Suppressor macrophage (primary cell): ENCODE data around the gene SPP2.
A peak's percentile ranks its signal among the peaks of the same experiment; 100 is the strongest.

Source experiments
- DNase-seq, 4 experiments: peaks; one replicate each; pipeline ENCODE4 v3.0.0-alpha.2; 2020 to 2022
- total RNA-seq, 17 experiments: gene quantifications; one replicate each; lab custom pipeline; 2026; ENCODE audit warnings: mixed read lengths in 6 of 17, inconsistent platforms in 3 of 17; lab: John Stamatoyannopoulos, UW

SPP2 gene
- total RNA-seq = 0 to 0.88 (median 0) reads per million in 17 experiments

DNA sequence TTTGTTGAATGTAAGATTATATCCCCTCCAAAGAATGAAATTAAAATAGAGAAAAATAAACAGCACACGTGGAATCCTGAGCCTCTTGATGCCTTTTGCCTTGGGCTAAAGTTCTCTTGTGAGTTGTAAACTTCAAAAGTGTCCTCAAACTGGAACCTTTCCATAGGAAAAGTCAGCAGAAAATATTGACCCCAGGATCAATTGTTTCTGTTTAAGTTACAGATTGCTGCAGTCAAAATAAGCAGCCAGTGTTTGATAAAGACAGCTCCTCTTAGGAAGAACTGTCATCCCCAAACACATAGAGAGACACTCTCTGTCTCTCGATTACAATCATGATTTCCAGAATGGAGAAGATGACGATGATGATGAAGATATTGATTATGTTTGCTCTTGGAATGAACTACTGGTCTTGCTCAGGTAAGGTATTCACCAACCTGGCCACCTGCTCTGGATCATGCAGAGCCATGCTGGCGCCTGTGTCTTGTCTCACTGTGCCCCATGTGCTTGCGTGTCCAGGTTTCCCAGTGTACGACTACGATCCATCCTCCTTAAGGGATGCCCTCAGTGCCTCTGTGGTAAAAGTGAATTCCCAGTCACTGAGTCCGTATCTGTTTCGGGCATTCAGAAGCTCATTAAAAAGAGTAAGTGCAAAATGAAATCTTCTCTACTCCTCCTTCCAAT is at the start of gene SPP2:
Gene SPP2, plus strand, starts transcription at position 248 of the 681 bp plus-strand sequence. Its CDS starts 85 bp downstream, at position 333.
- no peak for DNase-seq

- DNase-seq = no peak
Observed at GRCh38 chr2:234001380-234002160, 48.9 kb upstream of the SPP2 start.

GRCh38 chr2:234002281-234002680 is 48.2 kb upstream of the SPP2 start:
- no peak for DNase-seq

GRCh38 chr2:234003972-234004617 is 46.4 kb upstream of the SPP2 start:
- DNase-seq = peak in 2 of 4 experiments; percentile 21 to 22

DNA sequence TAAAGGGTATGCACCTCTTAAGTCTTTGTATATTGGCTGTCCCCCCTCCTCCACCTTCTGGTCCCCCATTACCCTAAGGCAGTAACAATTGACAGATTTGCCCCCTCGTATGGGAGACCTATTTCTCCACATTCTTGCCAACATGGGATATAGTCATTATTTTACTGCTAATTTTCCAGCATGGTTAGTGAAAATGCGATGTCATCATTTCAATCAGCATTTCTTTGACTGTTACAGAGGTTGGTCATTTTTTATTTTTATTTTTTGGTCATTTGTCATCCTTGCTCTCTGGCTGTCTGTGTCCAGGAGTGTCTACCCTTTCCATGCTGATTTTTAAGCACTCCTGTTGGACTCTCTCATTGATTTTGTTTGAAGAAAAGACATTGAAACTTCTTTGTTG is 45.4 kb upstream of the SPP2 start:
- no peak for DNase-seq

GRCh38 chr2:234006501-234006900 is 44.0 kb upstream of the SPP2 start:
- no peak for DNase-seq

GRCh38 chr2:234014427-234014826 is 36.1 kb upstream of the SPP2 start:
- no peak for DNase-seq

DNA sequence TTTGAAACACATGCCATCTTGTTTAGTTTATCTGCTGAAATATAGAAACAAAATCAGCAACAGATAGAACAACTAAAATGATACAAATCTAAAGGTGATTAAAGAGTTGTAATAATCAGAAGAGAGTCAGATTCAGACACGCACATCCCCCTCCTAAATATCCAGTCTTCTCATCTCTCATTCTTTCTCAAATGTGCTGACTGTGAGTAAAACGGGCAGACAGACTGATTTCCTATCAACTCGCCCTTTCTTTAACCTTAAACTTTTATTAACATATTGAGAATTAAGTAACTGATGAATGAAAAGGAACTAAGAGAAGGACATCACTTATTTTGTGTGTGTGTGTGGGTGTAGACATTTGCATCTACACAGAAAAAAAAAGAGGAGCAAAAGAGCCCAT is 34.6 kb upstream of the SPP2 start:
- DNase-seq = no peak

- no peak for DNase-seq
Observed at GRCh38 chr2:234019896-234020295, 30.6 kb upstream of the SPP2 start.

DNA sequence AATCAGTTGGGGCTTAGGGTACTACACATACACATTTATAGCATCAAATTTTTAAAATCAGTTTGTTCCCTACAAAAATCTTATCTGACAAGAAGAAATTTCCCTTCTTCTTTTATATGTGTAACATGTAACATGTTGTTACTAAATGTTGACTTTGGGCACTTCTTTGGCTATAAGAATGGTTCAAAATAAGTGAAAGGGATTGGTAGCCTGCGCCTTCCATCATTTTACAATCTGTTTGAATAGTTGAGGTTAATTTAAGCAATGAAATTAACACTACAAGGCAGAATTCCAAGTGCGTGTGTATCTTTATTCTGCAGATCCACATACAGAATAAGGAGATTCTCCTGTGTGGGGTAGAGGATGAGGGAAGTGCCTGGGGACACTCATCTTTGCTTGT is 30.2 kb upstream of the SPP2 start:
- DNase-seq = no peak

- peak in 3 of 4 experiments; percentile 4 to 33 (median 12) for DNase-seq
Observed at GRCh38 chr2:234022424-234022823, 28.1 kb upstream of the SPP2 start.

GRCh38 chr2:234024304-234024703 is 26.2 kb upstream of the SPP2 start:
- no peak for DNase-seq

- peak in 2 of 4 experiments; percentile 4 to 41 for DNase-seq
Observed at GRCh38 chr2:234025466-234025865, 25.0 kb upstream of the SPP2 start.

DNA sequence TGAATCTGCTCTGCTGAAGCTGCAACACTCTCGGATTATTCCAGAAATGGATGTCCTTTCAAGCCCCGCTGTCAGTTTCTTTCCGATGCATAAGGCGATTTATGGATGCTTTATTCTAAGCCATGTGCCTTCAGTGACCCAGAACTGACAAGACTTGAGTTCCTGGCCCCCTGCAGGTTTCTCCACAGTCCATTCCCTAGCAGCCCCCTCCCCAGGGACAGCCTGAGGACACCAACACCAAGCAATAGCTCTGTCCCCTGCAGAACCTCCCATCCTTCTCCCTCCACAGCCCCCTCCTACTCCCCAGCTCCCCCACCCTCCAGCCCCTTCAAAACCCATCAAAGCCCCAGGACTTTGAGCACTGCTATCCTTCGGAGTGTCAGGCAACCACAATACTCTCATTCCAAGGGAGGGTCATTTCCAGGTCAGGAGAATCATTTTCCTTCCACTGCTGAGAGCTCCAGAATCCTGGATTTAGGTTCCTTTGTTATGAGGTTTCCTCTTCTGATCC is 24.6 kb upstream of the SPP2 start:
- DNase-seq = no peak

GRCh38 chr2:234026693-234027254 is 23.7 kb upstream of the SPP2 start:
- no peak for DNase-seq

GRCh38 chr2:234027641-234028040 is 22.9 kb upstream of the SPP2 start:
- no peak for DNase-seq

- no peak for DNase-seq
Observed at GRCh38 chr2:234029150-234029733, 21.3 kb upstream of the SPP2 start.

DNA sequence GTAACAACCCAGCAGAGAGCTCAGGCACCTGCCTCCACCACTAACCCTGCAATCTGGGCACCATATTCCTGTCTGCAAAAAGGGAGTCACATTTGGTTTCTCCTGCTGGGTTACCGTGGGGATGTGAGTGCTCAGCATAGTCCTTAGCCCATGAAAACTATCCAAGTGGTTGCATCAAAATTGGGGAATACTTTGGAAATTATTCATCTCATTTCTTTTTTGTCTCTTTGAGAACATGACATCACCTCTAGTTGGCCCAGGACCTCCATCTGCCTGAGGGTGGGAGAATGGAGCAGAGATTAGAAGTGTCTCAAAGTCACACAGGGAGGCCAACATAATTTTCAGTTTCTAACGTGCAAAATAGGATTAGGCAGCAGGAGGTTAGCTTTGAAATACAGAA is 19.3 kb upstream of the SPP2 start:
- DNase-seq = no peak

GRCh38 chr2:234032279-234032856 is 18.1 kb upstream of the SPP2 start:
- no peak for DNase-seq

GRCh38 chr2:234033174-234033573 is 17.3 kb upstream of the SPP2 start:
- no peak for DNase-seq

- no peak for DNase-seq
Observed at GRCh38 chr2:234033885-234034284, 16.6 kb upstream of the SPP2 start.
